GM10266 (cell line): ENCODE data around the gene LRRC39.

Experiments
- DNase-seq: peaks from one replicate; pipeline ENCODE4 v3.0.0; 2012; ENCODE audit errors: extremely low spot score
- TF ChIP-seq, protein P1 (sequence below): IDR thresholded peaks from 2 replicates; pipeline ENCODE4 v1.5.1; 2012; ENCODE audit warnings: mild to moderate bottlenecking, low read depth; ENCODE audit not compliant: control insufficient read depth, insufficient read depth; ENCODE audit errors: missing control alignments

LRRC39 gene

GRCh38 chr1:100178091-100178490, at the start of gene LRRC39:
Gene LRRC39, minus strand, starts transcription at chr1:100178256. Its CDS starts 9,740 bp downstream, at chr1:100168516.
- DNase-seq = no peak
- TF ChIP-seq, protein P1, sequence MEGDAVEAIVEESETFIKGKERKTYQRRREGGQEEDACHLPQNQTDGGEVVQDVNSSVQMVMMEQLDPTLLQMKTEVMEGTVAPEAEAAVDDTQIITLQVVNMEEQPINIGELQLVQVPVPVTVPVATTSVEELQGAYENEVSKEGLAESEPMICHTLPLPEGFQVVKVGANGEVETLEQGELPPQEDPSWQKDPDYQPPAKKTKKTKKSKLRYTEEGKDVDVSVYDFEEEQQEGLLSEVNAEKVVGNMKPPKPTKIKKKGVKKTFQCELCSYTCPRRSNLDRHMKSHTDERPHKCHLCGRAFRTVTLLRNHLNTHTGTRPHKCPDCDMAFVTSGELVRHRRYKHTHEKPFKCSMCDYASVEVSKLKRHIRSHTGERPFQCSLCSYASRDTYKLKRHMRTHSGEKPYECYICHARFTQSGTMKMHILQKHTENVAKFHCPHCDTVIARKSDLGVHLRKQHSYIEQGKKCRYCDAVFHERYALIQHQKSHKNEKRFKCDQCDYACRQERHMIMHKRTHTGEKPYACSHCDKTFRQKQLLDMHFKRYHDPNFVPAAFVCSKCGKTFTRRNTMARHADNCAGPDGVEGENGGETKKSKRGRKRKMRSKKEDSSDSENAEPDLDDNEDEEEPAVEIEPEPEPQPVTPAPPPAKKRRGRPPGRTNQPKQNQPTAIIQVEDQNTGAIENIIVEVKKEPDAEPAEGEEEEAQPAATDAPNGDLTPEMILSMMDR = no peak

DNA sequence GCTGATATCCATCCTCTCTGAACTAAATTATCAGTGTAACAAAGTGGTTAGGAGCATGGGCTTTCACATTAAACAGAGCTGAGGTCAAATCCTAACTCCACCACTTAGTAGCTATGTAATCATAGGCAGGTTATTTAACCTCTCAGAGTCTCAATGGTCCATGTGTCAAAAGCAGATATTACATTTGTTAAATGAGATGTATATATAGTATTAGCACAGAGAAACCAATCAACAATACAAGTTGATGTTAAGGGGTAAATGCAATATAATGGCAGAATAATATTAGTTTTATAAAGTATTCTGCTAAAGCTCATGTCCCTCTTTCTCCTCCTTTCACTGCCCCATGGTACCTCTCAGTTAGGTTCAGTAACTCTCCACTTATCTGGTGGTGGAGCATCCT, 44.4 kb upstream of the LRRC39 start:
- TF ChIP-seq, protein P1 = no peak
- DNase-seq = no peak

DNA sequence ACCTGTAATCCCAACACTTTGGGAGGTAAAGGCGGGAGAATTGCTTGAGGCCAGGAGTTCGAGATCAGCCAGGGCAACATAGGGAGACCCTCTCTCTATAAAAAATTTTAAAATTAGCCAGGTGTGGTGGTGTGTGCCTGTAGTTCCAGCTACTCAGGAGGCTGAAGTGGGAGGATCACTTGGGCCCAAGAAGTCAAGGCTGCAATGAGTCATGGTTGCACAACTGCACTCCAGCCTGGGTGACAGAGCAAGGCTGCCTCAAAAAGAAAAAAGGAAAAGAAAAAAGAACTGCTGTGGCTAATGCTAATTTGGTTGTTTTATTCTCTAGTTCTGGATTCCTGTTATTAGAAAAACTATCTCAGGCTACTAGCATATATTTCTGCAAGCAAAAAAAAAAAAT, 41.8 kb upstream of the LRRC39 start:
- TF ChIP-seq, protein P1 = no peak
- no peak for DNase-seq

DNA sequence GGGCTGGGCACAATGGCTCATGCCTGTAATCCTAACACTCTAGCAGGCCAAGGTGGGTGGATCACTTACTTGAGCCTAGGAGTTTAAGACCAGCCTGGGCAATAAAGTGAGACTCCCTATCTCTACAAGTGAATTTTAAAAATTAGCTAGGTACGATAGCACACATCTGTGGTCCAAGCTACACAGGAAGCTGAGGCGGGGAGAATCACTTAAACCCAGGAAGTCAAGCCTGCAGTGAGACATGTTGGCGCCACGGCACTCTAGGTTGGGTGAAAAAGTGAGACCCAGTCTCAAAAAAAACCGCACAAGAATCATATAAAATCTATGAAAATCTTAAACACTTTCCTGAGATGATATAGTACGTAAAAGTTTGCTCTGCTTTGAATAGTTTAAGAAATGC, 41.4 kb upstream of the LRRC39 start:
- DNase-seq = no peak
- TF ChIP-seq, protein P1 = no peak

DNA sequence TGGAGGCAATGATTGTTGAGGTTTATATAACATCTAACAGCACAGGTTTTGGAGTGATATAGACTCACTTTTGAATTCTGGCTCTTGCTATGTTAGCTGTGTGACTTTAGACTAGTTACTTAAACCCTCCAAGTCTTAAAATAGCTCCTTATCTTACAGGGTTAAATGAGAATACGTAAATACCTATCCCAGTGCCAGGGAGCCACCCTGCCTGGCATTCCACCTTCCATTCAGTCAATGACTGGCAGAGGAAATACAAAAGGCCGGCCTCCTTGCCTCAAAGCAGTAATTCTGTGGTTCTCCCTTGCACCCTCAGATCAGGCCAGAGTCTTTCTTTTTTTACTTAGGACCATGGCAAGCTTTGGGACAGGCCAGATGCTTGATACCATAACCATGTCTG, 39.8 kb upstream of the LRRC39 start:
- TF ChIP-seq, protein P1 = no peak
- DNase-seq = no peak

- TF ChIP-seq, protein P1 = no peak
- no peak for DNase-seq
Measured at GRCh38 chr1:100215101-100215500, 37.0 kb upstream of the LRRC39 start.

- TF ChIP-seq, protein P1 = no peak
- no peak for DNase-seq
Measured at GRCh38 chr1:100213141-100213540, 35.1 kb upstream of the LRRC39 start.
